ENCODE results near the gene CNMD. TPM values are rescaled to one million over a fixed set of nuclear protein-coding genes. Genes with fewer than 3 reads are reported as not detected.
A peak's percentile ranks its signal among the peaks of the same experiment; 100 is the strongest.

CNMD gene
- polyA plus RNA-seq, 6 donors from 2014 or later, result not detected

DNA sequence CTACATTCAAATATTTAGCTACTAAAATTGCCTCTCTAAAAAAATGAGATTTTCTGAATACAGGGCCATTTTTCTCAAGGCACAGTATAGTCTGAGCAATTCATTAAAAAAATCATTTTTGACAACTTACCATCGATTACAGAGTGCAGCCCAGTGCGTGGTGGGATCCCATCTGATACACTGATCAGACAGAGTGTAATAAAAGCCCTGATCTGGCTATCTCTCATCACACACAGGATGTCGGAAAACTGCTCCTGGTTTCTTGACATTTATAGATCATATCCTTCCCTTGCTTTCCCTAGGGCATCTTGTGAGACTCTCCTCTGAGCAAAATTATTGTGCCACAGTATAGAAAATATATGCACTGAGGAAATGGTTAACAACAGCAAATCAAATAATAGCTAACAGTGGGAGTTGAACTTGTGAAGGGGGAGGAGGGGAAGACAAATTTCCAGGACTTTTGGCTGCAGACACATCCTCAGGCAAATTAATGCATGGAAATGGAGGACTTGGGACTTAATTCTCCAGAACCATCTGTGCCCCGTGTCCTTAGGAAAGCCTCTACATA, 28.4 kb upstream of the CNMD start:
- peaks cover 0 to 7% (median 2%) of the 10 kb centered on the region in 7 donors for H3K9me3 Mint-ChIP-seq
- no peaks in the 10 kb centered on the region for H3K36me3 Mint-ChIP-seq
- H3K4me1 Mint-ChIP-seq, result no peaks in the 10 kb centered on the region
- no peak for ATAC-seq (ENCODE audit: low read depth in 2 of 2)
- H3K4me3 Mint-ChIP-seq, result no peak overlapping the region
- no peak overlapping the region for H3K27ac Mint-ChIP-seq
- peaks cover 0 to 13% (median 12%) of the 10 kb centered on the region in 3 donors for H3K27me3 Mint-ChIP-seq
- DNase-seq, result no peak

DNA sequence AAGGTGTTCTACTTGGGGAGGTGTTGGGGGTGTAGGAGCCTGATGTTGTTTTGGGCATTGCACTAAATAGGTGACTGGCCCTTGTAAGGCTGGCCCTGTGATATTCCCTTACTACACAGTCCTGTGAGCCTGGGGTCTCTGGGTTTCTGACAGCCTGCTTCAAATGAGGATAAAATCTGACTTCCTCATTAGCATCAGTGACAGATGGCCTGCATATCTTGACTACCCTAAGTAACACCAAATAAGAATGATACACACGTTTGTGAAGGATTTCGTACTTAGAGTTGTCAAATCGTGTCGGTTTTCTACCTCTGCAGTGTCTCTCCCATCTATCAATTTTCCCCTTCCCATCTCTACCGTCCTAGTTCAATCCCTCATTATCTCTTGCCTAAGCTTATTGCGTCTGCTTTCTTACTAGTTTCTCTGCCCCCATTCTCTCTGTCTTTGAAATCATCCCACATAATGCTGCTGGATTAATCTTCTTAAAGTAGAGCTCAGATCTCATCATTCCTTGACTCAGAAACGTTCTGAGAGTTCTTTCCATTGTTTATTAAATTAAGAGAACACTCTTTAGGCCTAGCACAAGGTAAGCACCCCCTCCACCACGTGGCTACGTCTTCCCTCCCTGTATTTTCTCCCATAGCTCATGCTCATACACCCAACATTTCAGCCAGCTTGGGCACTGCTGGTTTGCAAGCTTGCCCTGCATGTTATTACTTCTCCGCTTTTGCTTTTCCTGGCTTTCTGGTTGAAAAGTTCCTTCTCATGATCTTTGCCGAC, 26.2 kb upstream of the CNMD start:
- Mint-ChIP-seq H3K9me3 (peaks cover 0 to 10% (median 2%) of the 10 kb centered on the region in 7 donors), H3K4me3 (no peak overlapping the region), H3K4me1 (no peaks in the 10 kb centered on the region), H3K27ac (peak overlapping the region in 1 of 6 donors; percentile 8), H3K36me3 (no peaks in the 10 kb centered on the region), H3K27me3 (peaks cover 4 to 14% (median 5%) of the 10 kb centered on the region in 3 donors)
- no peak for DNase-seq
- ATAC-seq (ENCODE audit: low read depth in 2 of 2), result no peak

DNA sequence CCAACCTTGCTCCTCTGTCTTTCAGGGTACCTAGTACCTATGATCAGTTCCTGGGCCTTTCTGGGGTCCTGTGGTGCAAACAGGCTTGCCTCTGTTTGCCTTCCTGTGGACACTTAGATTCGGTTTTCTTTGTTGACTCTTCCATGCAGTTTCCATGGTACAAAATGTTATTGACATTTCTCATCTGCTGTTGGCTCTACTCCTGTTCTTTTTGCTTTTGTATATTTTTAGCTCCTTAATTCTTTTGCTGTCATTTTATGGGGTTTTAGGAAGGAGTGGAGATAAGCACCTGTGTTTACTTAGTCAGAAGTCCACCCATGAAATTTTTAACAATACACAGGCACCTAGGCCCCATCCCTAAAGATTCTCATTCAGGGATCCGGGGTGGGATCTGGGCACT, 20.5 kb upstream of the CNMD start:
- DNase-seq (no peak), ATAC-seq (ENCODE audit: low read depth in 2 of 2) (no peak)
- Mint-ChIP-seq H3K27ac (no peak overlapping the region), H3K4me1 (no peaks in the 10 kb centered on the region), H3K4me3 (no peak overlapping the region), H3K9me3 (peaks cover 0 to 3% (median 0%) of the 10 kb centered on the region in 7 donors), H3K36me3 (no peaks in the 10 kb centered on the region), H3K27me3 (peaks cover 4 to 26% (median 14%) of the 10 kb centered on the region in 3 donors)

DNA sequence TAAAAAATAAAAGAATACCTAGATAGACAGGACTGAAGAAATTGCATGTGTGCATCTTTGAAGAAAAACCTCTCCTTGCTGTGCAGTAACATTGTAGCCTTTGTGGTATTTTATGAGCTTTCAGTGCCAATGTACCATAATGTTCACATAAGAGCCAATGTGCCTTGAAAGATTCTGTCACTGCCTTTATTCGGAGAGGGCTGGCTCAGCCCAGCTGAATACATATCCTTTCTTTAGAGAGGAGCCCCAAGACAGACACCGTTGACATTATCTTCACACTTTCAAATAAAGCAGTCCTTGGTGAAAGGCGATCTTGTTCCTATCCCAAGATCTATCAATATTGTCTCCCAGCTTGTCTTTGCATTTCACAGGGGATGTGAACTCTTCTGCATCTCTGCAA, 18.5 kb upstream of the CNMD start:
- Mint-ChIP-seq H3K36me3 (no peaks in the 10 kb centered on the region), H3K27ac (no peak overlapping the region), H3K27me3 (peaks cover 4 to 26% (median 14%) of the 10 kb centered on the region in 3 donors), H3K4me3 (no peak overlapping the region), H3K9me3 (peaks cover 0 to 3% (median 0%) of the 10 kb centered on the region in 7 donors), H3K4me1 (no peaks in the 10 kb centered on the region)
- DNase-seq (no peak), ATAC-seq (ENCODE audit: low read depth in 2 of 2) (no peak)

DNA sequence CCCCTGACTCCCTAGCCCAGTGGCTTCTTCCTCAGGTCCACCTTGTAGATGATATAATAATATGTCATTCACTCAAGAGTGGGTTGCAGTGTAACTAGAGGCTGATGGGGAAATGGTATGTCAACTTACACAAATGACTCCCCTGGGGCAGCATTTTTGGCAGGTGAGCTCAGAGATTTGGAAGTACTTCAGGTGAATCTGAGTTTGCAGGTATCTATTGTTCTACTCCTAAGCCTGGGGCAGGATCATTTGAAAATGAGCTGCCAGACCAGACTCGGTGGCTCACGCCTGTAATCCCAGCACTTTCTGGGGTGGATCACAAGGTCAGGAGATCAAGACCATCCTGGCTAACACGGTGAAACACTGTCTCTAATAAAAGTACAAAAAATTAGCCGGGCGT, 11.6 kb upstream of the CNMD start:
- DNase-seq, result no peak
- H3K9me3 Mint-ChIP-seq, result peaks cover 0 to 2% (median 0%) of the 10 kb centered on the region in 7 donors
- no peak for ATAC-seq (ENCODE audit: low read depth in 2 of 2)
- no peaks in the 10 kb centered on the region for H3K36me3 Mint-ChIP-seq
- no peak overlapping the region for H3K27ac Mint-ChIP-seq
- H3K4me3 Mint-ChIP-seq, result no peak overlapping the region
- H3K4me1 Mint-ChIP-seq, result no peaks in the 10 kb centered on the region
- peaks cover 0 to 43% (median 37%) of the 10 kb centered on the region in 3 donors for H3K27me3 Mint-ChIP-seq

DNA sequence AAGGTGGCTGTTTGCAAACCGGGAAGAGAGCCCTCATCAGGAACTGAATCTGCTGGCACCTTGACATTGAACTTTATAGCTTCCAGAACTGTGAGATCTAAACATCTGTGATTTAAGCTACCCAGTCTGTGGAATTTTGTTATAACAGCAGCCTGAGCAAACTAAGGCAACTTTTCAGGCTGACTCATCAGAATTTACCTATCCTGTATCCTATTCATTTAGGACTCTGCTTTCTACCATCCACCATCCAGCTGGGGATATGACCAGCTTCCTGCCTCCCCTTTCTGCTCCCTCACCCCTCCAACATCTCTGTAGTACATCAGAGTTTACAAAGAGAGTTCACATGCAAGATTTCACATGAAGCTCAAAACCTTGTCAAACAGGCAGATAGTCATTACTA, 11.1 kb upstream of the CNMD start:
- Mint-ChIP-seq H3K27me3 (peaks cover 0 to 48% (median 41%) of the 10 kb centered on the region in 3 donors), H3K9me3 (peaks cover 0 to 2% (median 0%) of the 10 kb centered on the region in 7 donors), H3K36me3 (no peaks in the 10 kb centered on the region), H3K27ac (no peak overlapping the region), H3K4me3 (no peak overlapping the region), H3K4me1 (no peaks in the 10 kb centered on the region)
- no peak for DNase-seq
- ATAC-seq (ENCODE audit: low read depth in 2 of 2), result no peak

DNA sequence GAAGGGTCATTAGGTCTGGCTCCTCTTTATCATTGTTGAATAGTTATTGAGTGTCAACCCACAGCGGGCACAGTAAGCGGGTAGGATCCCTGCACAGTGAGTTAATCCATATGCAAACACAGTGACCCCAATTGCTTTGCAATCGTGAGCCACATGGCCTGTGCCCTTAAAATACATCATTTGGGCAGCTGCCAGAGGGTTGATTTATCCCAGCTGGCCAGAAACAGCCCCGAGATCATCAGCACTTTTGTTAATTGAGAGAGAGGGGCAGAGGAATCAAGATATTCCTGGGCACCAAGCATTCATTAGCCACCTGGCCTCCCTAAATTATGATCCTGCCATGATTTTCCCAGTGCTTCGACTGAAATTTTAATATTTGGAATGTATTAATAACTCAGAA, 9.8 kb upstream of the CNMD start:
- H3K27ac Mint-ChIP-seq, result no peak overlapping the region
- no peaks in the 10 kb centered on the region for H3K36me3 Mint-ChIP-seq
- DNase-seq, result no peak
- H3K4me3 Mint-ChIP-seq, result no peak overlapping the region
- H3K9me3 Mint-ChIP-seq, result peaks cover 0 to 5% (median 0%) of the 10 kb centered on the region in 7 donors
- no peak for ATAC-seq (ENCODE audit: low read depth in 2 of 2)
- peaks cover 6 to 57% (median 54%) of the 10 kb centered on the region in 3 donors for H3K27me3 Mint-ChIP-seq
- no peaks in the 10 kb centered on the region for H3K4me1 Mint-ChIP-seq

DNA sequence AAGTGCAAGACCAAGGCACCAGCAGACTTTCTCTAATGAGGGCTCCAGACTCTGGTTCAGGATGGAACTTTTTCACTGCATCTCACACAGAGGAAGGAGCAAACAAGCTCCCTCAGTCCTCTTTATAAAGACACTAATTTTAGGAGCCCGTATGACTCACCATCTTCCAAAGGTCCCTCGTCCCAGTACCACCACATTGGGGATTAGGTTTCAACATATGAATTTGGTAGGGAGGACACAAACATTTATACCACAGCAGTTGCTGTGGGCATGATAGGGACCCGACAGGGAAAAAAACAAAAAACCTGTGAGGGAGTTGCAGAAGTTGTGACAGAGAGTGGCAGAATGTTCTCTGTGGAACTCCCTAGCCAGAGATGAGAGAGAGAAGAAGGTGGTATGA, 6.5 kb upstream of the CNMD start:
- ATAC-seq (ENCODE audit: low read depth in 2 of 2) (no peak), DNase-seq (no peak)
- H3K4me3 Mint-ChIP-seq, result no peak overlapping the region
- H3K36me3 Mint-ChIP-seq, result peaks cover 7 to 12% of the 10 kb centered on the region in 2 donors
- peaks cover 5 to 19% (median 12%) of the 10 kb centered on the region in 7 donors for H3K9me3 Mint-ChIP-seq
- peaks cover 28 to 75% (median 64%) of the 10 kb centered on the region in 3 donors for H3K27me3 Mint-ChIP-seq
- H3K4me1 Mint-ChIP-seq, result no peaks in the 10 kb centered on the region
- no peak overlapping the region for H3K27ac Mint-ChIP-seq

DNA sequence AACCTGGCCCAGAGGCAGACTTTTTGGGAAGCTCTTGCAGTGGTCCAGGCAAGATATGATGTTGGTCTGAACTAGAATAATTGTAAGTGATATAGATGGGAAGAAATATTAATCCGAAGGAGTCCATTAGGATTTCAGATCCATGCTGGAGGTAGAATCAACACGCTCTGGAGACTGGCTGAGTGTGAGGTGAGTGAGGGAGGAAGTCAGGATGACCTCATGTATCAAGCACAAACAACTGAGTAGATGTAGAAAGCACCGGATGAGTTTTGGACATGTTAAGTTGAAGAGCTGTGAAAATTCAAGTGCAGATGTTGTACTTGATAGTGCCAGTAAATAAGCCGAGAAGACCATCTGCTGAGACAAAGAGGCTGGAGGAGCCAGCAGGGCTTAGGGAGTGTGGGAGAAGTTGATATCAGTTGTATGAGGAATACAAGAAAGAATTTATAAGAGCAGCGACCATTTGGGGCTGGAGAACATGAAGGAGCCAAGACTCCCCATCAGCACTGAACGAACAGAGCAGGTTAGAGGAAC, 5.3 kb upstream of the CNMD start:
- Mint-ChIP-seq H3K27me3 (peaks cover 36 to 76% (median 64%) of the 10 kb centered on the region in 3 donors), H3K4me3 (no peak overlapping the region), H3K36me3 (peaks cover 7 to 24% of the 10 kb centered on the region in 2 donors), H3K9me3 (peaks cover 5 to 24% (median 10%) of the 10 kb centered on the region in 7 donors), H3K27ac (no peak overlapping the region), H3K4me1 (peaks cover under 1 to 2% (median 1%) of the 10 kb centered on the region in 3 donors)
- DNase-seq (no peak), ATAC-seq (ENCODE audit: low read depth in 2 of 2) (no peak)

DNA sequence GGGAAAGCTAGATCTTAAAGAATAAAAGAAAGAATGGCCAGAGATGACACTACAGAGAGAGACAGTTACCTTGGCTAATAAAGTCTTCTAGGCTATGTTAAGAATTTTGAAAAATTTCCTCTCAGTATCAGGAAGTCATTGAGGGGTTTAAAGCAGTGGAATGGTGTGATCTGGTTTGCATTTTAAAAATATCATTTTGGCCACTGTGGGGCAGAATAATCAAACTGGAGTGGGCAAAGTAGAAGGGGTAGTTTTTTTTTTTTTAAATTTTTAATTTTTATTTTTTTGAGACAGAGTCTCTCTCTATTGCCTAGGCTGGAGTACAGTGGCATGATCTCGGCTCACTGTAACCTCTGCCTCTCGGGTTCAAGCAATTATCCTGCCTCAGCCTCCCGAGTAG, 4.4 kb upstream of the CNMD start:
- H3K9me3 Mint-ChIP-seq, result peaks cover 5 to 24% (median 10%) of the 10 kb centered on the region in 7 donors
- DNase-seq, result no peak
- H3K27me3 Mint-ChIP-seq, result peaks cover 36 to 83% (median 66%) of the 10 kb centered on the region in 3 donors
- no peak overlapping the region for H3K27ac Mint-ChIP-seq
- peaks cover 4 to 8% (median 8%) of the 10 kb centered on the region in 3 donors for H3K4me1 Mint-ChIP-seq
- no peak for ATAC-seq (ENCODE audit: low read depth in 2 of 2)
- no peak overlapping the region for H3K4me3 Mint-ChIP-seq
- H3K36me3 Mint-ChIP-seq, result peaks cover 7 to 28% of the 10 kb centered on the region in 2 donors

DNA sequence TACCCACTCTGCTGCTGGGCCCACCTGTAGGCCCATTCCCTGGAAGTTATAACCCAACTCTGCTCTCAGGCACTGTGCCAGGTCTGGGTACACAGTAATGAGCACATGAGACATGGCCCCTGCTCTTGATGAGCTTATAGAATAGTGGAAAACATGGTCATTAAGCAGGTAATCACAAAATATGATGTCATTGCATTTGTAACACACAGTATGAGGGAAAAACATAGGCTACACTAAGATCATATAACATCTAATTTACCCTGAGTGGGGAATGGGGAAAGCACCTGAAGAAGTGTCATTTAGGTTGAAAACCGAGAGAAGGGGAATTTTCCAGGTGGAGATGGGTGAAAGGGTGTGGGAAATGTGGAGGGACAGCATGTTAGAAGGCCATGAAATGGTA, 3.9 kb upstream of the CNMD start:
- DNase-seq (no peak), ATAC-seq (ENCODE audit: low read depth in 2 of 2) (no peak)
- peaks cover 7 to 28% of the 10 kb centered on the region in 2 donors for H3K36me3 Mint-ChIP-seq
- H3K27me3 Mint-ChIP-seq, result peaks cover 37 to 84% (median 62%) of the 10 kb centered on the region in 3 donors
- H3K27ac Mint-ChIP-seq, result peak overlapping the region in 1 of 6 donors; percentile 22
- H3K9me3 Mint-ChIP-seq, result peaks cover 5 to 24% (median 10%) of the 10 kb centered on the region in 7 donors
- peaks cover 5 to 8% (median 8%) of the 10 kb centered on the region in 3 donors for H3K4me1 Mint-ChIP-seq
- H3K4me3 Mint-ChIP-seq, result no peak overlapping the region

DNA sequence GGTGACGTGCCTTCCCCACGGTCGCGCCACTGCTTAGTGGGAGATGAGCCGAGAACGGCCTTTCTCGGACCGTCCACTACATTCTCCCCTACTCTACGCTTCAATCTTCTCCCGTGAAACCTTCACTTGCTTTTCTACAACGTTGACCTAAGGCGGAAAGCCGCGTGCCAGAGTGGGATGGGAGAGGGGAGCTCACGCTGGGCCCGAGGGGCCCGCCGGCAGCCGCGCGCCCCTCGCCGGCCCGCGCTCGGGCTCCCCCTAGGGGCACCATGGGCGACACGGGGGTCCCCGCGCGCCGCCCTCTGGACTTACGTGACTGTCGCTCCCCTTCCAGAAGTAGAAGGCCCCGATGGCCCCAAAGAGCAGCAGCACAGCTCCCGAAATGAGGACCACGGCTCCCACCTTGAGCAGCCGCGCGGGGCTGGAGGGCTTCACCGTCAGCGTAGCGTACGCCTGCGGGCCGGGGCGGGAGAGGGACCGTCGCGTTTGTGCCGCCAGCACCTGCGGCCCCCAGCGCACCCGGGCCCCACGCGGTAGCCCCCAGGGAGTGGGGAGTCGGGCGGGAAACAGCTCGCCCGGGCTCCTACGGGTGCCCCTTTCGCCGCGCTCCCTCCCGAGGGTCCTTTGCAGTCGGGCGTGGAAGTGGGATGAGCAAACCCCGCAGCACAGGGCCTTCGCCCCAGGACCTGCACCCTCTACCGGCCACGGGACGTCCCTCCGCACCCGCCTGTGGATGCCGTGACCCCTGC, 727 bp downstream of the CNMD start:
- Mint-ChIP-seq H3K36me3 (peaks cover 7 to 28% of the 10 kb centered on the region in 2 donors), H3K27me3 (peaks cover 44 to 66% (median 50%) of the 10 kb centered on the region in 3 donors), H3K27ac (no peak overlapping the region), H3K4me3 (peak overlapping the region in 5 of 8 donors; percentile 34 to 74 (median 70)), H3K4me1 (peaks cover 7 to 8% (median 8%) of the 10 kb centered on the region in 3 donors), H3K9me3 (peaks cover 5 to 24% (median 9%) of the 10 kb centered on the region in 7 donors)
- DNase-seq, result peak; percentile 14
- ATAC-seq (ENCODE audit: low read depth in 2 of 2), result peak; percentile 52 to 63

DNA sequence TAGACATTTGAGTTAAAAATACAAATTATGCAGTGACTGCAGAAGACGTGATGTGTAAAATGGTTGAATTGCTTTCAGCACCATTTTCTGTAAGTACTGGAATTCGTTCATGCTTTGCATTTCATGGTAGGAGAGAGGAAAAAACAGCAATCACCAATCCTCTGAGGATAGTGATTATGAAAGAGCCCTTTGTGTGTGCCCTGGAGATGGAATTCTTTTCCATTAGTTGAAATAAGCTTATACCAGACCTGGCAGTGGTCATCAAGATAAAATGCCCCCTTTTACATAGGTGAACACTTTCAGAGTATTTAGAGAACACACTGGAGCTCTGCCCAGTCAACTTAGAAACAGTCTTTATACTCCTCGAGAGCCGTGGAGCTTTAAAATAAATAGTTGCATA, 1.7 kb downstream of the CNMD start:
- H3K36me3 Mint-ChIP-seq, result peaks cover 7 to 27% of the 10 kb centered on the region in 2 donors
- peaks cover 46 to 66% (median 48%) of the 10 kb centered on the region in 3 donors for H3K27me3 Mint-ChIP-seq
- H3K4me1 Mint-ChIP-seq, result peaks cover 7 to 8% (median 8%) of the 10 kb centered on the region in 3 donors
- DNase-seq (no peak), ATAC-seq (ENCODE audit: low read depth in 2 of 2) (no peak)
- H3K4me3 Mint-ChIP-seq, result peak overlapping the region in 4 of 8 donors; percentile 44 to 74 (median 56)
- no peak overlapping the region for H3K27ac Mint-ChIP-seq
- H3K9me3 Mint-ChIP-seq, result peaks cover 5 to 19% (median 7%) of the 10 kb centered on the region in 7 donors
